GM21825 (cell line): ENCODE results near the gene NETO2.

Source experiments
- ATAC-seq: cut with Tn5 transposase; IDR thresholded peaks from one replicate; pipeline ENCODE4 v1.9.1; 2021; ENCODE audit warnings: mild to moderate bottlenecking, moderate library complexity; ENCODE audit not compliant: unreplicated experiment

NETO2 gene

GRCh38 chr16:47047524-47048203 is 96.1 kb downstream of the NETO2 start:
- no peak for ATAC-seq

GRCh38 chr16:47046726-47047523 is 96.8 kb downstream of the NETO2 start:
- no peak for ATAC-seq

DNA sequence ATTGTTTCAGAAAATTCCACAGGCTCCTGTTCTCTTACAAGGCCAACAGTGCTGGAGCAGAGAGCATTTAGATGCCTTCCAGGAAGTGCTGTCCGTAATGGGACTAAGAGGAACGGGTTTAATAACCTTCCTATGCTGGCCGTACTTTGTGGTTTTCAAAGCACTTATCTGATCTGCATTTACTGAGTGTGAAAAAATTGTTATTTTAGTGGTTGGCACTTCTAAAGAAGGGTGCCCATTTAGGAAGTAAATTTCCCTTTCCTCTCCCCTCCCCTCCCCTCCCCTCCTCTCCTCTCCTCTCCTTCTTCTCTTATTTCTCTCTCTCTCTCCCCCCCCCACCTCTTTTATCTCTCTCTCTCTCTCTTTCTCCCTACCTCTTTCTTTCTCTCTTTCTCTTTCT is 98.3 kb downstream of the NETO2 start:
- no peak for ATAC-seq

GRCh38 chr16:47045023-47045422 is 98.7 kb downstream of the NETO2 start:
- ATAC-seq, result no peak

GRCh38 chr16:47043970-47044684 is 99.6 kb downstream of the NETO2 start:
- no peak for ATAC-seq

DNA sequence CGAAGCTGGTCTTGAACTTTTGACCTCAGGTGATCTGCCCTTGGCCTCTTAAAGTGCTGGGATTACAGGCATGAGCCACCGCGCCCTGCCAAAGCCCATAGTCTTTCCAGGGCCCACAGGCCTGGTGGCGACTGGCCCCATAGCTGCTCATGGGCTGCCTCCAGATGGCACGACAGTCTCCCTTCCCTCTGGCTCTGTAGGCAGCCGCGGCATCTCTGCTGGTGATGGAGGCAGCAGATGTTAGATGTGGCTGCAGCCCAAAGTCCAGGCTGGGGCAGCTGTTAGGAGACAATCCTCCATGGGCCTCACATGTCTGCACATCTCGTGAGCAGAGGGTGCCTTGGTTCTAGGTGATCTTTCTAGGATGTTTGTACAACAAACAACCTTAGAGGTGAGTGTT is 100.5 kb downstream of the NETO2 start:
- ATAC-seq, result no peak

- ATAC-seq, result peak; percentile 87
These were observed 105.8 kb downstream of the NETO2 start for GRCh38 chr16:47037746-47038458.

- ATAC-seq, result peak; percentile 38
These were observed 106.4 kb downstream of the NETO2 start for GRCh38 chr16:47037396-47037745.

DNA sequence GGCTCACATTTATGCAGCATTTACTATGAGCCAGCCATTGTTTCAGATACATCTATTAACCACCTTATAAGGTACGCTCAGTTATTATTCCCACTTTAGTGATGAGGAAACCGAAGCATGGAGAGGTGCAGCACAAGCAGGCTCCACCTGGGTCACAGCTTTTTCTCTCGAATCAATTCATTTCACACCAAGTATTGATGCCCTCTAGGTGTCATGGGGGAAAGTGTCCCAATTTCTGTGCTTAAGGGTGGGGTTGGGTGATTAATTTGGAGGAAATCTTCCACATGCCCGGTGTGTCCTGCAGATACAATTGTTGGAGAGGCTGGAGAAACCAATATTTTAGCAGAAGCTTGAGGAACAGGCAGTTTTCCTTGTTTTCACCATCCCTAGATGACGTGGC is 107.5 kb downstream of the NETO2 start:
- no peak for ATAC-seq

DNA sequence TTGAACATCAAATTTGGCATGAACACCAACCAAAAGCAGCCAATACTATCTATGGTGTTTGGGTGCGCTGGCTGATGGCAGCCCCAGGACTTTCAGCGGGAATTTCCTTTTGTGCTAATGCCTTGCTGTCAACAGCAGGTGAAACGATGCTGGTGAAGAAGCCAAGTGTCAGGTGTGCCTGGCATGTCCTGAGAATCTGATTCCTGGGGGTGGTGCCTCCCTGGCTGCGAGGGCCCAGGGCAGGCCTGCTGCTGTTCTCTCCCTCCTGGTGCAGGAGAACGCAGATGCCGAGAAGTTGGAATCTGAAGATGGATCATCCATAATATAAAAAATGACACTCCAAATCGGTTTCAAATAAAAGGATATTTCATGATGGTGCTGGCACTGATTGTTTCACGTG is 108.3 kb downstream of the NETO2 start:
- ATAC-seq, result no peak

GRCh38 chr16:47034455-47034854 is 109.3 kb downstream of the NETO2 start:
- no peak for ATAC-seq

- no peak for ATAC-seq
These were observed 110.6 kb downstream of the NETO2 start for GRCh38 chr16:47033176-47033575.

- no peak for ATAC-seq
These were observed 114.0 kb downstream of the NETO2 start for GRCh38 chr16:47029724-47030123.

DNA sequence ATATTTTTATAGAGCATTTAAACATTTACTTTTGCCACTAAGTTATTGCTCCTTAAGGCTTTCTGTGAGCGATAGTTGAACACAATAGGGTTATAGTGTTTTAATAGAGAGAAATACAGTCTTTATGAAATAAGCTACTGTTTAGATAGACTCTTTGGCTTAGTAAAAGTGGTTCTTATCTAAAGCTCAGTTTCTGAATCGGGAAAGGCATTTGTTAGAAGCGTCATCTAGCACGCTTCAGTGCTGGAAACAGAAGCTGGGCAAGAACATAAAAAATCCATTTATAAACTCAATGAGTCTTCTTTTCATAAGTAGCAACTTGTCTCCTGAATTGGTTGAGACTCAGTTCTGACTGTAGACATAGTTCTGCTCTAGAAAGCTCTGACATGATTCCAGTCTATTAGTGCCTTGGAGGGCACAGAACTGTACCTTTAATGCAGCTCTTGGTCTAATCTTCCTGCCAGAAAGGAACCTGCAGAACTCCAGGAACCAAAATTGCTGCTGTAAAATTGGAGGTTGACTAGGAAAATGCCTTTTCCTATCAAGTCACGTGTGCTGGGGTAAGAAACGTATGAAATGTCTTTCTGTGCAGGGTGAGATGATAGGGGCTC is 114.9 kb downstream of the NETO2 start:
- no peak for ATAC-seq
